Aorta (tissue), 5 donors: ENCODE results near the gene PLOD3. TPM values are rescaled to one million over a fixed set of nuclear protein-coding genes. Genes with fewer than 3 reads are reported as not detected.

Experiments used
- ATAC-seq: fragments of 200-7000 bp; cut with Tn5 transposase; one replicate; pipeline ENCODE4 v1.9.1; 2022; ENCODE audit warnings: moderate library complexity; ENCODE audit not compliant: low FRiP score
- DNase-seq, 2 donors: peaks; one replicate each; pipeline ENCODE4 v3.0.0-alpha.2; 2020
- H3K27ac ChIP-seq, 2 donors: one replicate each; pipeline ENCODE4 v1.5.1; 2013; ENCODE audit warnings: low read length in 2 of 2, mild to moderate bottlenecking in 2 of 2, moderate library complexity in 2 of 2, control low read depth in 1 of 2, inconsistent platforms in 1 of 2, low read depth in 1 of 2
- H3K27me3 ChIP-seq, 2 donors: one replicate each; pipeline ENCODE4 v1.6.1; 2013; ENCODE audit warnings: control low read depth in 1 of 2, low read length in 1 of 2, mild to moderate bottlenecking in 1 of 2, moderate library complexity in 1 of 2; ENCODE audit not compliant: insufficient read depth in 2 of 2, control insufficient read depth in 1 of 2
- H3K36me3 ChIP-seq, 2 donors: one replicate each; pipeline ENCODE4 v1.6.1; 2013; ENCODE audit warnings: control low read depth in 1 of 2, low read length in 1 of 2, mild to moderate bottlenecking in 1 of 2; ENCODE audit not compliant: insufficient read depth in 2 of 2, control insufficient read depth in 1 of 2
- H3K4me1 ChIP-seq, 2 donors: one replicate each; pipeline ENCODE4 v1.6.1; 2013; ENCODE audit warnings: low read length in 2 of 2, control low read depth in 1 of 2, mild to moderate bottlenecking in 1 of 2, moderate library complexity in 1 of 2; ENCODE audit not compliant: insufficient read depth in 2 of 2, control insufficient read depth in 1 of 2
- H3K4me3 ChIP-seq, 2 donors: one replicate each; pipeline ENCODE4 v1.5.1; 2013; ENCODE audit warnings: low read length in 2 of 2, control low read depth in 1 of 2, mild to moderate bottlenecking in 1 of 2
- H3K9me3 ChIP-seq: one replicate; pipeline ENCODE4 v1.6.1; 2013; ENCODE audit warnings: mild to moderate bottlenecking, low read length; ENCODE audit not compliant: control insufficient read depth
- WGBS, 2 donors: extraction: QIAGEN DNeasy Blood & Tissue Kit; methylation state at CpG; one replicate each; pipeline ENCODE4 v1.1.7; 2013; 5-methylcytosine and 5-hydroxymethylcytosine counted together
- intact Hi-C, 2 donors: fragments of 100-400 bp; cut with DNase I; formaldehyde crosslinking; loops; one replicate each; pipeline versions ENCODE4 v1.14.2 to v1.15.0; 2022
- polyA plus RNA-seq, 2 donors: library from polyadenylated mRNA; stranded (reverse); fragments of 200-250 nt; gene quantifications; one replicate each; pipeline ENCODE4 v1.2.3, GENCODE V29; 2013
- total RNA-seq, 2 donors: library from RNA; stranded (reverse); fragmentation: NEBNext Ultra II Directional; extraction: Animal tissue kit (Norgen Biotek cat#: 25700); gene quantifications; one replicate each; pipeline ENCODE4 v1.2.1, GENCODE V29; 2021
- donor health status: healthy with polysubstance abuse.
- donor health status: Bipolar disorder and iron deficiency.
- donor health status: DM: no; HTN: no; CAD: no.
- donor health status: DM: no; HTN: no; CAD: no.
- donor health status: DM: yes; HTN: yes; CAD: no.

Gene PLOD3
- total and polyA plus RNA-seq, 4 donors = 27.2 to 70.6 (median 50.1) TPM

GRCh38 chr7:101198476-101198875 is 18.9 kb downstream of the PLOD3 start:
- no peak for ATAC-seq
- H3K36me3 ChIP-seq = no peaks in the 10 kb centered on the region
- H3K4me3 ChIP-seq = no peak overlapping the region
- H3K27me3 ChIP-seq = no peaks in the 10 kb centered on the region
- DNase-seq = no peak
- intact Hi-C loops = no loop called here
- no peak overlapping the region for H3K27ac ChIP-seq
- no peaks in the 10 kb centered on the region for H3K9me3 ChIP-seq
- H3K4me1 ChIP-seq = no peaks in the 10 kb centered on the region
- 54 to 66% methylated on average over 14 of the region's 14 CpGs for WGBS, 2 donors

GRCh38 chr7:101197991-101198390 is 19.4 kb downstream of the PLOD3 start:
- no peak overlapping the region for H3K27ac ChIP-seq
- H3K9me3 ChIP-seq = no peaks in the 10 kb centered on the region
- ATAC-seq = peak; percentile 30
- no peaks in the 10 kb centered on the region for H3K36me3 ChIP-seq
- no peaks in the 10 kb centered on the region for H3K27me3 ChIP-seq
- no peak for DNase-seq
- H3K4me3 ChIP-seq = no peak overlapping the region
- H3K4me1 ChIP-seq = no peaks in the 10 kb centered on the region
- intact Hi-C loops = no loop called here
- 68 to 69% methylated on average over 20 to 21 of the region's 21 CpGs for WGBS, 2 donors

GRCh38 chr7:101195884-101196283 is 21.5 kb downstream of the PLOD3 start:
- no peak overlapping the region for H3K27ac ChIP-seq
- H3K36me3 ChIP-seq = no peaks in the 10 kb centered on the region
- H3K4me3 ChIP-seq = no peak overlapping the region
- ATAC-seq (no peak), DNase-seq (no peak)
- H3K4me1 ChIP-seq = no peaks in the 10 kb centered on the region
- intact Hi-C loops = no loop called here
- H3K9me3 ChIP-seq = no peaks in the 10 kb centered on the region
- no peaks in the 10 kb centered on the region for H3K27me3 ChIP-seq
- 83 to 89% methylated on average over 17 of the region's 17 CpGs for WGBS, 2 donors

GRCh38 chr7:101189109-101189508 is 28.3 kb downstream of the PLOD3 start:
- H3K9me3 ChIP-seq = no peaks in the 10 kb centered on the region
- H3K36me3 ChIP-seq = no peaks in the 10 kb centered on the region
- no peaks in the 10 kb centered on the region for H3K27me3 ChIP-seq
- no peak overlapping the region for H3K27ac ChIP-seq
- H3K4me3 ChIP-seq = no peak overlapping the region
- no peaks in the 10 kb centered on the region for H3K4me1 ChIP-seq
- WGBS, 2 donors = 83 to 88% methylated on average over 8 of the region's 8 CpGs
- DNase-seq (no peak), ATAC-seq (no peak)
- intact Hi-C loops = no loop called here

GRCh38 chr7:101186844-101187428 is 30.4 kb downstream of the PLOD3 start:
- H3K36me3 ChIP-seq = no peaks in the 10 kb centered on the region
- 89 to 90% methylated on average over 4 of the region's 4 CpGs for whole genome bisulfite sequencing, 2 donors
- H3K27ac ChIP-seq = no peak overlapping the region
- H3K4me3 ChIP-seq = no peak overlapping the region
- intact Hi-C loops = no loop called here
- no peaks in the 10 kb centered on the region for H3K9me3 ChIP-seq
- no peaks in the 10 kb centered on the region for H3K4me1 ChIP-seq
- H3K27me3 ChIP-seq = no peaks in the 10 kb centered on the region
- DNase-seq (no peak), ATAC-seq (no peak)

GRCh38 chr7:101186194-101186593 is 31.2 kb downstream of the PLOD3 start:
- 60 to 61% methylated on average over 6 of the region's 6 CpGs for WGBS, 2 donors
- H3K27me3 ChIP-seq = no peaks in the 10 kb centered on the region
- no peak for ATAC-seq
- H3K9me3 ChIP-seq = no peaks in the 10 kb centered on the region
- intact Hi-C loops = no loop called here
- DNase-seq = no peak
- H3K36me3 ChIP-seq = no peaks in the 10 kb centered on the region
- H3K4me3 ChIP-seq = no peak overlapping the region
- H3K27ac ChIP-seq = no peak overlapping the region
- no peaks in the 10 kb centered on the region for H3K4me1 ChIP-seq

GRCh38 chr7:101185258-101185839 is 32.0 kb downstream of the PLOD3 start:
- intact Hi-C loops = no loop called here
- H3K27me3 ChIP-seq = no peaks in the 10 kb centered on the region
- ATAC-seq = no peak
- H3K9me3 ChIP-seq = no peaks in the 10 kb centered on the region
- no peak for DNase-seq
- 43% methylated on average over 5 of the region's 5 CpGs for WGBS, 2 donors
- H3K27ac ChIP-seq = no peak overlapping the region
- no peaks in the 10 kb centered on the region for H3K36me3 ChIP-seq
- no peak overlapping the region for H3K4me3 ChIP-seq
- H3K4me1 ChIP-seq = no peaks in the 10 kb centered on the region

- no peak for ATAC-seq
- Histone ChIP-seq H3K4me1 (no peaks in the 10 kb centered on the region), H3K27ac (no peak within 1 kb of the TSS), H3K4me3 (no peak within 1 kb of the TSS), H3K27me3 (no peaks in the 10 kb centered on the region), H3K36me3 (no peaks in the 10 kb centered on the region), H3K9me3 (no peaks in the 10 kb centered on the region)
- intact Hi-C loops = no loop called here
- 3 to 4% methylated on average over 43 to 56 of the region's 56 CpGs for WGBS, 2 donors
- DNase-seq = no peak
Measured at GRCh38 chr7:101180130-101180755, 37.1 kb downstream of the PLOD3 start, which contains the start of gene NAT16. Gene NAT16, minus strand, starts transcription at chr7:101180293. Its CDS starts 5,486 bp downstream, at chr7:101174807.

- intact Hi-C loops = no loop called here
- Histone ChIP-seq H3K4me3 (no peak overlapping the region), H3K27me3 (no peaks in the 10 kb centered on the region), H3K27ac (no peak overlapping the region), H3K36me3 (no peaks in the 10 kb centered on the region), H3K4me1 (no peaks in the 10 kb centered on the region), H3K9me3 (no peaks in the 10 kb centered on the region)
- 0 to 1% methylated on average over 21 to 27 of the region's 27 CpGs for WGBS, 2 donors
- DNase-seq = no peak
- no peak for ATAC-seq
Measured at GRCh38 chr7:101179713-101180112, 37.7 kb downstream of the PLOD3 start.
